SK-N-MC (cell line): ENCODE measurements around the gene PTCH2.

Experiments used
- EZH2 ChIP-seq: fragments of 200-600 bp; sonication (generic); IDR thresholded peaks from one replicate; pipeline ENCODE4 v1.6.1; 2017; ENCODE audit warnings: antibody characterized with exemption
- POLR2AphosphoS5 ChIP-seq: IDR thresholded peaks from 2 replicates; pipeline ENCODE4 v1.6.1; 2012; ENCODE audit warnings: mild to moderate bottlenecking, low read depth, low read length, borderline replicate concordance

DNA sequence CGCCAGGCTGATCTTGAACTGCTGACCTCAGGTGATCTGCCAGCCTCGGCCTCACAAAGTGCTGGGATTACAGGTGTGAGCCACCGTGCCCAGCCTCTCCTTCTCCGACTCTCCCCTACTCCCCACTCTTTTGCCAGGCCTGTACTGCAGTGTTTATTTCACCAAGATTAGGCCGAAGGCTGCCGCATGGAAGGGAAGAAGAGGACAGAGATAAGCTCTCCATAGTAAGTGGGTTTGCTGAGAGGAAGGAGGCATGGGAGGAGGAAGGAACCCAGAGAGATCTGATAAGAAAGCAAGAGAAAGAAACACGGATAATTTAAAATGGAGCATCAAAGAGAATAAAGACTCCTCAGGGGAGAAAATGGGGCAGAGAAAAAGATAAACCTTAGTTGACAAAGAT is 8.7 kb downstream of the PTCH2 start:
- TF ChIP-seq POLR2AphosphoS5 (no peak), EZH2 (no peak)
